Measurements from ENCODE around the gene NFIB. TPM values are rescaled to one million over a fixed set of nuclear protein-coding genes. Genes with fewer than 3 reads are reported as not detected.

Gene NFIB
- total and polyA plus RNA-seq, 8 donors = 6.7 to 624 (median 71.4) TPM

DNA sequence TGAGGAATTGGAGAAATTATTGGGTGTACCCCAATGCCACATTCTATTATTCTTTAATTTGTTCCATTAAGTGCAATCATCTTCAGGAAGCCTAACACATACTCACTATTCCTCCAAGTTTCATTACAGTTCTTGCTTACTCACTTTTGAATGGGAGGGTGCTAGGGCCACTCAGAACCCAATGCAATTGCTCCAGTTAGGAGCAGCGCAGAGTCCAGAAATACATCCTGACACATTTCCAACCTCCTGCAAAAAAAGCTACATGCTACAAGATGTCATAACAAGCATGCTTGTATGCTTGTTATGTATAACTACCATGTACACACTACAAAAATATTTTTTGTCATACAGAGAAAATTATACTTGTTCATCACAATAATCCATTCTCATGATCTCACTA lies 27.8 kb downstream of the NFIB start:
- Histone ChIP-seq H3K36me3 (no peaks in the 10 kb centered on the region), H3K27me3 (no peaks in the 10 kb centered on the region), H3K27ac (no peak overlapping the region), H3K4me3 (no peak overlapping the region), H3K9me3 (no peaks in the 10 kb centered on the region), H3K4me1 (peaks cover 16 to 52% (median 32%) of the 10 kb centered on the region in 4 donors)
- TF ChIP-seq EP300 (IDR thresholded peaks at IDR 0.05) (no peak), POLR2AphosphoS5 (IDR thresholded peaks at IDR 0.05) (no peak), POLR2A (IDR thresholded peaks at IDR 0.05) (no peak)
- TF ChIP-seq, protein P1, sequence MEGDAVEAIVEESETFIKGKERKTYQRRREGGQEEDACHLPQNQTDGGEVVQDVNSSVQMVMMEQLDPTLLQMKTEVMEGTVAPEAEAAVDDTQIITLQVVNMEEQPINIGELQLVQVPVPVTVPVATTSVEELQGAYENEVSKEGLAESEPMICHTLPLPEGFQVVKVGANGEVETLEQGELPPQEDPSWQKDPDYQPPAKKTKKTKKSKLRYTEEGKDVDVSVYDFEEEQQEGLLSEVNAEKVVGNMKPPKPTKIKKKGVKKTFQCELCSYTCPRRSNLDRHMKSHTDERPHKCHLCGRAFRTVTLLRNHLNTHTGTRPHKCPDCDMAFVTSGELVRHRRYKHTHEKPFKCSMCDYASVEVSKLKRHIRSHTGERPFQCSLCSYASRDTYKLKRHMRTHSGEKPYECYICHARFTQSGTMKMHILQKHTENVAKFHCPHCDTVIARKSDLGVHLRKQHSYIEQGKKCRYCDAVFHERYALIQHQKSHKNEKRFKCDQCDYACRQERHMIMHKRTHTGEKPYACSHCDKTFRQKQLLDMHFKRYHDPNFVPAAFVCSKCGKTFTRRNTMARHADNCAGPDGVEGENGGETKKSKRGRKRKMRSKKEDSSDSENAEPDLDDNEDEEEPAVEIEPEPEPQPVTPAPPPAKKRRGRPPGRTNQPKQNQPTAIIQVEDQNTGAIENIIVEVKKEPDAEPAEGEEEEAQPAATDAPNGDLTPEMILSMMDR (IDR thresholded peaks at IDR 0.05) = no peak
- DNase-seq = no peak
- intact Hi-C loops (cut with DNase I; ENCODE audit: low total_unique reads) = no loop called here
- 81 to 96% (median 93%) methylated on average over 1 of the region's 1 CpG for WGBS, 5 donors

DNA sequence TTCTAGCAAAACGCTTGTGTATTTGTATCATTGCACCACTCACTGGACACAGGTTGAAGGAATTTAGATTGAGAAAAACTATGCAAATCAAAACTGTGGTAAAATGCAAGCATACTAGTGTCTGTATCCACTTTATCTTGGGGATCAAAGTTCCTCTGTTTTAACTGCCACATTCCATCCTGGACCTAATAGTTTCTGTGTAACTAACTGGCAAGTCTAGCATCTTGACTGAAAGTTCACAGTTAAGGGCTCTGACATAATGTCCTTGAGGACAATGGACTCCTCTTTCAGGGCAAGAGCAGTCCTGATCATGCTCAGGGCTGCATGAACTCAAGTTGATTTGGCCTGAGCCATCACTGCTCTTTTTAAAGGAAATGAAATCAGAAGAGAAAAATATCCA lies 30.7 kb downstream of the NFIB start:
- H3K4me3 ChIP-seq = no peak overlapping the region
- intact Hi-C loops (cut with DNase I; ENCODE audit: low total_unique reads) = no loop called here

DNA sequence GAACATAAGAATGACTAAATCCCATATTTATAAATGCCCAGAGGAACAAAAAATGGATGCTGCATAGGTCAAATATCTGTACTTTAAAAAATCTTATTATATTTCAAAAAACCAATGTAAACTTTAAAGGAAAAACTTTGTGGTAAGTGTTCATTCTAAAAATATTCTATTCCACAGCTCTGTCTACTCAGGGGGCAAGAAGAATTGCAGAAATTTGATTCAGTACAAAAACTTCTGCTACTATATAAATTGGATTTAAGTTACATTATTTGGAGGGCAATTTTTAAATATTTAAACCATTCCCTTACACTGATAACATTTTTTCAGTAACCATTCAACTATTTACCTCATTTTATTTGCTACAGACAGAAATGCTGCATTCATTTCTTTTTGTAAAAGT lies 32.1 kb downstream of the NFIB start:
- H3K4me1 ChIP-seq = peaks cover 22 to 66% (median 52%) of the 10 kb centered on the region in 4 donors
- no peak overlapping the region for H3K27ac ChIP-seq
- DNase-seq = no peak
- no peaks in the 10 kb centered on the region for H3K9me3 ChIP-seq
- intact Hi-C loops (cut with DNase I; ENCODE audit: low total_unique reads) = no loop called here
- no peaks in the 10 kb centered on the region for H3K27me3 ChIP-seq
- no peak for TF ChIP-seq POLR2A (IDR thresholded peaks at IDR 0.05)
- no peak for TF ChIP-seq EP300 (IDR thresholded peaks at IDR 0.05)
- H3K36me3 ChIP-seq = no peaks in the 10 kb centered on the region
- H3K4me3 ChIP-seq = no peak overlapping the region

More for the DNA sequence above, 30.7 kb downstream of the NFIB start:
- Histone ChIP-seq H3K36me3 (no peaks in the 10 kb centered on the region), H3K4me1 (peaks cover 10 to 53% (median 38%) of the 10 kb centered on the region in 4 donors), H3K9me3 (no peaks in the 10 kb centered on the region), H3K27ac (no peak overlapping the region), H3K27me3 (no peaks in the 10 kb centered on the region)
- no peak for DNase-seq
- WGBS, 5 donors = 43 to 57% (median 48%) methylated on average over 1 of the region's 1 CpG
- TF ChIP-seq POLR2AphosphoS5 (IDR thresholded peaks at IDR 0.05) = no peak
- no peak for TF ChIP-seq EP300 (IDR thresholded peaks at IDR 0.05)
- TF ChIP-seq, protein P1 (IDR thresholded peaks at IDR 0.05) = no peak
- TF ChIP-seq POLR2A (IDR thresholded peaks at IDR 0.05) = no peak

DNA sequence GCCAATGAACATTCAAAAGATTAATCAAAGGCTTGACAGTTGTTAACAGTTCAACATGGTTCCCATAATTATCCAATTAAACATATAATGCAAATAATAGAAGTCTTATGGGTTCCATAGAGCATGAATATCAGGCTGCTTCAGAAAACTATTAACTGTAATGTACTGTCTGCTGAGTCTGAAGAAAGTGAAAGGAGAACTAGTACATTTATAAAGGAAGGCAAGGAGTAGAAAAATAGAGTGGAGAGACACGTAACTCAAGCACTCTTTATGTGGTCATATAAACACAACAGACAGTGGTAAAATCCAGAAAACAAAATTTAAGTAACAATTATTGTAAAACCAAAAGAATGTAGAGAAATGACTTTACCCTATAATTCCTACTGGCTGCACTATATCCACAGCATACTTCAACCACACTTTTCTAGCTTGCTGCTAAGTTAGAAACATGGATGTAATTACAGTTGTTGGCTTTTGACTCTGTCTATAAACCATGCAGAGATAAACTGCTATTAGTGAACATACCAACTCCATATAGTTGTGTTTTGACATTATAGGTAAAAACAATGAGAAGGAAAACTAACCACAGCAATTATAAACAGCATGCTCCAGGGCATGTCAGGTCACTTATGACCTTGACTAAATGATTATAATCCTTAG lies 32.7 kb downstream of the NFIB start:
- intact Hi-C loops (cut with DNase I; ENCODE audit: low total_unique reads) = no loop called here
- H3K4me1 ChIP-seq = peaks cover 22 to 72% (median 53%) of the 10 kb centered on the region in 4 donors
- H3K36me3 ChIP-seq = no peaks in the 10 kb centered on the region
- no peak for DNase-seq
- H3K9me3 ChIP-seq = no peaks in the 10 kb centered on the region
- no peak overlapping the region for H3K4me3 ChIP-seq
- WGBS, 5 donors = 0 to 43% (median 30%) methylated on average over 1 of the region's 1 CpG
- H3K27me3 ChIP-seq = no peaks in the 10 kb centered on the region
- H3K27ac ChIP-seq = no peak overlapping the region
- TF ChIP-seq EP300 (IDR thresholded peaks at IDR 0.05) (no peak), POLR2AphosphoS5 (IDR thresholded peaks at IDR 0.05) (no peak), POLR2A (IDR thresholded peaks at IDR 0.05) (no peak)
- TF ChIP-seq, protein P1 (IDR thresholded peaks at IDR 0.05) = no peak

DNA sequence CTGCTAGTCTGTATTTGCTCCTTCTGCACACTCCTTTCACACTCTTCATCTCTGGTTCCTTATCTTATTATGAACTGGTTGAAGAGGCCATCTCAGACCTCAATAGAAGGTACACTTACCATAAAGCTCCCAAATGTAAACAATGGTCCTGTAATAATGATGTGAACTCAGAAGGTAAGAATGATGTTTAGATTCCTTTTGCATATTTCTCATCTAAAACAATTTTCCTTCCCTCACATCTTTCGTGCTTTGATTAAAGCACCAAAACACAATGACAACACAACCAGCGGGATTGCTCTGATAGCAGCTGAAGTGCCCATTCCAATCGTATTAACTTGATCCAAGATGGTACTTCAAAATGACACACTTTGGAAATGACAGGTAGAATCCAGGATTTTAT lies 34.3 kb downstream of the NFIB start:
- DNase-seq = no peak
- Histone ChIP-seq H3K27me3 (no peaks in the 10 kb centered on the region), H3K27ac (no peak overlapping the region), H3K9me3 (no peaks in the 10 kb centered on the region), H3K4me3 (no peak overlapping the region), H3K36me3 (no peaks in the 10 kb centered on the region), H3K4me1 (peaks cover 26 to 87% (median 67%) of the 10 kb centered on the region in 4 donors)
- 87 to 96% (median 91%) methylated on average over 3 of the region's 3 CpGs for WGBS, 5 donors
- TF ChIP-seq POLR2AphosphoS5 (IDR thresholded peaks at IDR 0.05) = no peak
- TF ChIP-seq, protein P1 (IDR thresholded peaks at IDR 0.05) = no peak
- TF ChIP-seq EP300 (IDR thresholded peaks at IDR 0.05) = no peak
- TF ChIP-seq POLR2A (IDR thresholded peaks at IDR 0.05) = no peak
- intact Hi-C loops (cut with DNase I; ENCODE audit: low total_unique reads) = no loop called here

Data from stomach (tissue), 9 donors.